RWPE1 (cell line): ENCODE measurements around the gene ENOX1.

Experiments
- CTCF ChIA-PET: fragments of 350-600 bp; sonication (Branson Sonifier 250); formaldehyde crosslinking; extraction: SDS; loops from one replicate; lab custom pipeline; 2021; lab: Yijun Ruan, JAX
- POLR2A ChIA-PET: fragments of 400-600 bp; formaldehyde crosslinking; extraction: SDS; loops from one replicate; lab custom pipeline; 2020; ENCODE audit warnings: antibody characterized with exemption; ENCODE audit not compliant: low non-redundant PET; lab: Yijun Ruan, JAX
- DNase-seq: peaks from one replicate; pipeline ENCODE4 v3.0.0; 2012; ENCODE audit warnings: low spot score
- H3K27ac ChIP-seq: fragments of 450-650 bp; 2 replicates; pipeline ENCODE4 v1.5.1; 2017
- CTCF ChIP-seq: fragments of 450-650 bp; conservative IDR thresholded peaks from 2 replicates; pipeline ENCODE4 v1.5.1; 2017; ENCODE audit warnings: low read depth, mild to moderate bottlenecking

Gene ENOX1

GRCh38 chr13:43761616-43762315 is 25.0 kb downstream of the ENOX1 start:
- no peak for DNase-seq
- POLR2A ChIA-PET: no interaction called here
- TF ChIP-seq CTCF: no peak
- CTCF ChIA-PET: no interaction called here
- no peak overlapping the region for H3K27ac ChIP-seq

GRCh38 chr13:43760257-43760656 is 26.5 kb downstream of the ENOX1 start:
- ChIA-PET CTCF (no interaction called here), POLR2A (no interaction called here)
- TF ChIP-seq CTCF: no peak
- DNase-seq: no peak
- no peak overlapping the region for H3K27ac ChIP-seq

- ChIA-PET CTCF (no interaction called here), POLR2A (no interaction called here)
- no peak overlapping the region for H3K27ac ChIP-seq
- no peak for TF ChIP-seq CTCF
- DNase-seq: no peak
Observed at GRCh38 chr13:43758834-43759233, 27.9 kb downstream of the ENOX1 start.

DNA sequence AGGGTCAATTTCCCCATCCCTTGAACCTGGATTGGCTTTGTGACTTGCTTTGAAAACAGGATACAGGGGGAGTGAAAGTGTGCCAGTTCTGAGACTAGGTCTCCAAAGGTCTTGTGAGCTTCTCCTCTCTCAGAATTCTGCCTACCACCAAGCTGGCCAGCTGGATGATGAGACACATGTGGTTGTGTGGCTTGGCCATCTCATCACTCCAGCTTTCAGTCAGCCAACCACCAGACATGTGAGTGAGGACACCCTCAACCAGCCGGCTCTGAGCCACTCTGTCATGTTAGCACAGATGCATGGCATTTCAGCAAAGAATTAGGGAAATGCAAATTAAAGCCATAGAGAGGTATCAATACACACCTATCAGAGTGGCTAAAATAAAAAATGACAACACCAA is 29.5 kb downstream of the ENOX1 start:
- ChIA-PET CTCF (interaction anchor here (0.7 kb wide), 1 partner anchor 7 kb away, joined by 5 read pairs; no protein-coding TSS in a partner anchor), POLR2A (no interaction called here)
- TF ChIP-seq CTCF: no peak

GRCh38 chr13:43755844-43756243 is 30.9 kb downstream of the ENOX1 start:
- TF ChIP-seq CTCF: no peak
- DNase-seq: no peak
- CTCF ChIA-PET: interaction anchor here (0.9 kb wide), 1 partner anchor 848 kb away, joined by 3 read pairs; no protein-coding TSS in a partner anchor
- POLR2A ChIA-PET: no interaction called here
- H3K27ac ChIP-seq: no peak overlapping the region

More for the DNA sequence above, 29.5 kb downstream of the ENOX1 start:
- no peak overlapping the region for H3K27ac ChIP-seq
- no peak for DNase-seq

GRCh38 chr13:43751624-43752023 is 35.1 kb downstream of the ENOX1 start:
- POLR2A ChIA-PET: no interaction called here
- TF ChIP-seq CTCF: no peak
- H3K27ac ChIP-seq: no peak overlapping the region
- CTCF ChIA-PET: no interaction called here
- DNase-seq: no peak
